Hepatocyte (in vitro differentiated cells): ENCODE measurements around the gene ODC1. TPM values are rescaled to one million over a fixed set of nuclear protein-coding genes. Genes with fewer than 3 reads are reported as not detected.

Experiments used
- DNase-seq: peaks from one replicate; pipeline ENCODE4 v3.0.0-alpha.2; 2016; ENCODE audit warnings: low spot score
- H2AFZ ChIP-seq: fragments of 200-600 bp; sonication (generic); 2 replicates; pipeline ENCODE4 v1.6.0; 2016; ENCODE audit warnings: antibody characterized with exemption, mild to moderate bottlenecking
- H3K27ac ChIP-seq: fragments of 200-600 bp; sonication (generic); 2 replicates; pipeline ENCODE4 v1.5.1; 2016; ENCODE audit warnings: mild to moderate bottlenecking
- H3K27me3 ChIP-seq: fragments of 200-600 bp; sonication (generic); 2 replicates; pipeline ENCODE4 v1.6.1; 2016
- H3K36me3 ChIP-seq: fragments of 200-600 bp; sonication (generic); replicated peaks from 2 replicates; pipeline ENCODE4 v1.5.1; 2016; ENCODE audit warnings: low read depth; ENCODE audit not compliant: insufficient read depth
- H3K4me1 ChIP-seq: fragments of 200-600 bp; sonication (generic); 2 replicates; pipeline ENCODE4 v1.5.1; 2016; ENCODE audit warnings: mild to moderate bottlenecking, moderate library complexity; ENCODE audit not compliant: insufficient read depth
- H3K4me2 ChIP-seq: fragments of 200-600 bp; sonication (generic); 2 replicates; pipeline ENCODE4 v1.6.0; 2016
- H3K4me3 ChIP-seq: fragments of 200-600 bp; sonication (generic); 2 replicates; pipeline ENCODE4 v1.5.1; 2016; ENCODE audit warnings: mild to moderate bottlenecking
- H3K79me2 ChIP-seq: fragments of 200-600 bp; sonication (generic); 2 replicates; pipeline ENCODE4 v1.6.0; 2017; ENCODE audit warnings: mild to moderate bottlenecking
- H3K9me2 ChIP-seq: fragments of 200-600 bp; sonication (generic); replicated peaks from 2 replicates; pipeline ENCODE4 v1.6.0; 2017; ENCODE audit warnings: mild to moderate bottlenecking; ENCODE audit not compliant: insufficient read depth
- H3K9me3 ChIP-seq: fragments of 200-600 bp; sonication (generic); 2 replicates; pipeline ENCODE4 v1.5.1; 2016; ENCODE audit warnings: low read depth, mild to moderate bottlenecking
- H4K20me1 ChIP-seq: fragments of 200-600 bp; sonication (generic); 2 replicates; pipeline ENCODE4 v1.6.0; 2016; ENCODE audit warnings: mild to moderate bottlenecking; ENCODE audit not compliant: insufficient read depth, poor library complexity, severe bottlenecking
- EZH2 ChIP-seq: fragments of 200-600 bp; sonication (generic); IDR thresholded peaks from 2 replicates; pipeline ENCODE4 v1.6.1; 2016; ENCODE audit warnings: antibody characterized with exemption, mild to moderate bottlenecking, borderline replicate concordance
- EZH2phosphoT487 ChIP-seq: fragments of 200-600 bp; sonication (generic); IDR thresholded peaks from one replicate; pipeline ENCODE4 v1.6.1; 2018; ENCODE audit warnings: antibody characterized with exemption, mild to moderate bottlenecking, low read depth, moderate library complexity; ENCODE audit not compliant: unreplicated experiment, severe bottlenecking
- WGBS: methylation state at CpG from one replicate; pipeline ENCODE4 v1.1.6; 2016; ENCODE audit warnings: low lambda C conversion rate; ENCODE audit errors: missing lambda C conversion rate; 5-methylcytosine and 5-hydroxymethylcytosine counted together
- polyA plus RNA-seq: library from polyadenylated mRNA; unstranded; fragments of >200 nt; fragmentation: Nextera tagmentation; extraction: Ambion mirVana; gene quantifications from 2 replicates; pipeline ENCODE4 v1.2.1, GENCODE V29; 2016
- total RNA-seq: library from RNA; depleted of rRNA; stranded (reverse); fragments of >200 nt; gene quantifications from 2 replicates; pipeline ENCODE4 v1.2.3, GENCODE V29; 2014
- TF ChIP-seq, protein P1 (sequence below): fragments of 200-600 bp; sonication (generic); IDR thresholded peaks from 2 replicates; pipeline ENCODE4 v1.5.1; 2016; ENCODE audit warnings: antibody characterized with exemption, mild to moderate bottlenecking; ENCODE audit not compliant: poor library complexity

Gene ODC1
- total RNA-seq (140 and 165 TPM in 2 replicates), polyA plus RNA-seq (92.0 and 92.8 TPM in 2 replicates)

DNA sequence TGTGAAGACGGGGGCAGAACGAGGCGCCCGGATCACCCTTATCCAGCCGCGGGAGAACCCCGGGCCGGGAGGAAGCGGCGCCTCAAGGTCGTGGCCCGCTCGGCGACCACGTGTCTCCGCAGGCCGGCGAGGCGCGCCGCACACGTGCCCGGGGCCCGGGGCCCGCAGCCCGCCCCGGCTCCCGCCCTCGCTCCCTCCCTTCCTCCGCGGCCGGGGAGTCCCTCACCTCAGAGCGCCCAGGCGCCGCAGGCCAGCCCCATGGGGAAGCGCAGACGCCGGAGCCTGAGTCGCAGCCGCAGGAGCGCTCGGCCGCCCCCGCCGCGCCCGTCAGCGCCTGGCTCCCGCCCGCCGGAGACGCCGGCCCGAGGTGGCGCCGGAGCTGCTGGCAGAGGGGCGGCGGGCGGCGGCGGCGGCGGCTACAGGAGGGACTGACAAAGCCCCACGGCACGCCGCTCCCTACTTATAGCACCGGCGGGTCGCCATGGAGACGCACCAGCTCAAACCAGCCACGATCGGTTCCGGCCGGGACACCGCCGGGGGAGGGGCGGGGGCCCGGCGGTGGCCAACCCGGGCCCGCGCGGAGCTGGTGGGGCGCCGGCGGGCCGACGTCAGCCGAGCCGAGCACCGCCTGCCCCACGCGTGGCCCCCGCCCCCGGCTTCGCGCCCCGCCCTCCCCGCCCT is at the start of gene ODC1:
ODC1 (minus strand) TSS at position 433 of the 681 bp plus-strand sequence. CDS start 3,295 bp downstream, outside the sequence.
- Histone ChIP-seq H3K4me1 (peaks cover 11% of the 10 kb centered on the region), H3K79me2 (peaks cover 35% of the 10 kb centered on the region), H3K9me3 (no peaks in the 10 kb centered on the region), H2AFZ (peak within 1 kb of the TSS; percentile 90), H4K20me1 (peaks cover 37% of the 10 kb centered on the region), H3K27me3 (no peaks in the 10 kb centered on the region), H3K4me3 (peak within 1 kb of the TSS; percentile 72), H3K4me2 (peak within 1 kb of the TSS; percentile 99), H3K27ac (peak within 1 kb of the TSS; percentile 100), H3K9me2 (no peaks in the 10 kb centered on the region), H3K36me3 (no peaks in the 10 kb centered on the region)
- peak; percentile 98 for DNase-seq
- WGBS: 1% methylated on average over 19 of the region's 99 CpGs
- no peak for TF ChIP-seq EZH2
- TF ChIP-seq, protein P1, sequence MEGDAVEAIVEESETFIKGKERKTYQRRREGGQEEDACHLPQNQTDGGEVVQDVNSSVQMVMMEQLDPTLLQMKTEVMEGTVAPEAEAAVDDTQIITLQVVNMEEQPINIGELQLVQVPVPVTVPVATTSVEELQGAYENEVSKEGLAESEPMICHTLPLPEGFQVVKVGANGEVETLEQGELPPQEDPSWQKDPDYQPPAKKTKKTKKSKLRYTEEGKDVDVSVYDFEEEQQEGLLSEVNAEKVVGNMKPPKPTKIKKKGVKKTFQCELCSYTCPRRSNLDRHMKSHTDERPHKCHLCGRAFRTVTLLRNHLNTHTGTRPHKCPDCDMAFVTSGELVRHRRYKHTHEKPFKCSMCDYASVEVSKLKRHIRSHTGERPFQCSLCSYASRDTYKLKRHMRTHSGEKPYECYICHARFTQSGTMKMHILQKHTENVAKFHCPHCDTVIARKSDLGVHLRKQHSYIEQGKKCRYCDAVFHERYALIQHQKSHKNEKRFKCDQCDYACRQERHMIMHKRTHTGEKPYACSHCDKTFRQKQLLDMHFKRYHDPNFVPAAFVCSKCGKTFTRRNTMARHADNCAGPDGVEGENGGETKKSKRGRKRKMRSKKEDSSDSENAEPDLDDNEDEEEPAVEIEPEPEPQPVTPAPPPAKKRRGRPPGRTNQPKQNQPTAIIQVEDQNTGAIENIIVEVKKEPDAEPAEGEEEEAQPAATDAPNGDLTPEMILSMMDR: no peak
- no peak for TF ChIP-seq EZH2phosphoT487

DNA sequence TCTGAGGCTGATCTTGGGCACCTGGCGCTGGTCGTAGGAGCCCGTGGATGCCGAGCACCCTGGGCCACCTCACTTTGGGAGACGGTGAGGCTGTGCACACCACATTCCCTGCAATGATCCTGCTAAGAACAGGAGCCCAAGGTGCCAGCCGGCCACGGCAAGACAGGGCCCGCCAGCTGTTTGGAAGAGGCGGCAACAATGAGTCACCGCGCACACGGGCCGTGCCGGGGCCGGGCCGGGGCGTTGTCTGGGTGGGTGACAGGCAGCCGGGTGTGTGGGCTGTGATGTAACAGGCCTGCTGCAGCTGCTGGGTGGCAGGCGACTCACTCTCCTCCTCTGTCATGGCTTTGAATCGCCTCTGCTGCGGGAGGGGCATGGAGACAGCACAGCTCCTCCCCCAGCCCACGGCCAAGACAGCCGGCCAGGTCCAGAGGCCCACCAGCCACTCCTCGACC is 49.7 kb upstream of the ODC1 start:
- Histone ChIP-seq H3K36me3 (no peaks in the 10 kb centered on the region), H3K4me3 (no peak overlapping the region), H3K4me2 (no peak overlapping the region), H2AFZ (no peak overlapping the region), H3K79me2 (no peaks in the 10 kb centered on the region), H3K4me1 (no peaks in the 10 kb centered on the region), H3K9me3 (no peaks in the 10 kb centered on the region), H3K27me3 (no peaks in the 10 kb centered on the region), H3K27ac (no peak overlapping the region), H4K20me1 (no peaks in the 10 kb centered on the region), H3K9me2 (no peaks in the 10 kb centered on the region)
- no peak for TF ChIP-seq EZH2phosphoT487
- TF ChIP-seq EZH2: no peak
- TF ChIP-seq, protein P1: no peak
- peak; percentile 78 for DNase-seq
- WGBS: 62% methylated on average over 24 of the region's 24 CpGs

GRCh38 chr2:10495988-10496313 is 47.8 kb upstream of the ODC1 start:
- 87% methylated on average over 7 of the region's 7 CpGs for WGBS
- DNase-seq: no peak

More at GRCh38 chr2:10495988-10496313, 47.8 kb upstream of the ODC1 start:
- Histone ChIP-seq H3K4me3 (no peak overlapping the region), H3K9me3 (no peaks in the 10 kb centered on the region), H3K27ac (no peak overlapping the region), H3K27me3 (no peaks in the 10 kb centered on the region), H2AFZ (no peak overlapping the region), H3K79me2 (no peaks in the 10 kb centered on the region), H3K36me3 (no peaks in the 10 kb centered on the region), H3K4me2 (no peak overlapping the region), H4K20me1 (no peaks in the 10 kb centered on the region), H3K4me1 (peaks cover 7% of the 10 kb centered on the region), H3K9me2 (no peaks in the 10 kb centered on the region)
- no peak for TF ChIP-seq EZH2phosphoT487
- TF ChIP-seq EZH2: no peak
- TF ChIP-seq, protein P1: no peak
